HG03575 (cell line): ENCODE data around the gene ABHD5.

ENCODE experiments used
- ATAC-seq: cut with Tn5 transposase; IDR thresholded peaks from one replicate; pipeline ENCODE4 v1.9.1; 2021; ENCODE audit not compliant: unreplicated experiment, insufficient number of reproducible peaks, low FRiP score; ENCODE audit errors: extremely low read depth

The ABHD5 gene

DNA sequence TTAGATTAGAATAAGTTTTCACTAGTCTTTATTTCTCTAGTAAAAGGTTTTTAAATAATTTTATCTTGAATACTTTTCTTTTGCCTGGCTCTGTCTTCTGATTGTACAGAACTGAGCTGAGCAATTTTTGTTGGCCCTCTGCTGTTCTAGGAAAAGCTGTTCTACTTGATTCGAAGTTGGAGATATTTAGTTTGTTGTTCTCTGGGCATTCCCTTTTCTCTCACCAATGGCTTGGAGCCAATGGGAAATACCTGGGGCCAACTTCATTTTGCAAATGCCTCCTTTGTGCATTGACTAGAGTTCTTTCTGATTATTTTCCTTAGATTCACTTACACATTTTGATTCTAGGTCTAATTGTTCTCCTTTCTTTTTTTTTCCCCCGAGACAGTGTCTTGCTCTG is 16.5 kb downstream of the ABHD5 start:
- no peak for ATAC-seq

DNA sequence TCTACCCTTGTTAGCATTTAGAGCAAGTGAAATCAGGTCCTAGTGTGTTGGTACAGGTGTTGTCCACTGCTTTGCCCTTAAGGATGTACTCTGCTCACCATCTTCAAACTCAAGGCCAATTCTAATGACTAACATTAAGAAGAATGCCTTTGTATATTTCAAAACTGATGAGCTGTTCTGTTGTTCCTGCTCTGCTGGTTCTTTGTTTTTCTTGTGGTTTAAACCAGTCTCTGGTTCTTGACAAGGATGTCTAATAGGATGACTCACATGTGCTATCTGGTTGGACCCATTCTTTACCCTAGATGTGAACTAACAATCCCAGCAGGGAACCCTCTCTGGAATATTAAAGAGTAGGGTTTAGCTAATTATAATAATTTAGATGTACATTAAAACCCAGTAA is 17.3 kb downstream of the ABHD5 start:
- no peak for ATAC-seq

DNA sequence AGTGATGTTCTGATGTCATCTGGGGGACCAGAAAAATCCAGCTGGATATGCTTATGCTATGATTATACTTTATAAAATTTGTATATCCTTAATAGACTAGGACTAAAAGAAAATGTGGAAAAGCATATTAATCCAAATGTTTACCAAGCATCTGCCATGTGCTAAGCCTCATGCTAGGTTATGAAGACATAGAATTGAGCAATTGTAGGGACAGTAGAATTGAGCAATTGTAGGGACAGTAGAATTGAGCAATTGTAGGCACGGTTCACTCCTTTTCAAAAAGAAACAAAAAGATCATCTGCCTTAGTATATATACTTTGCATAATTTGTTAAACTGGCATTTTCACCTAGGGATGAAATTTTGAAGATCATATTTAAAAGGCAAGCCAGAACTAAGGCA is 18.3 kb downstream of the ABHD5 start:
- no peak for ATAC-seq

DNA sequence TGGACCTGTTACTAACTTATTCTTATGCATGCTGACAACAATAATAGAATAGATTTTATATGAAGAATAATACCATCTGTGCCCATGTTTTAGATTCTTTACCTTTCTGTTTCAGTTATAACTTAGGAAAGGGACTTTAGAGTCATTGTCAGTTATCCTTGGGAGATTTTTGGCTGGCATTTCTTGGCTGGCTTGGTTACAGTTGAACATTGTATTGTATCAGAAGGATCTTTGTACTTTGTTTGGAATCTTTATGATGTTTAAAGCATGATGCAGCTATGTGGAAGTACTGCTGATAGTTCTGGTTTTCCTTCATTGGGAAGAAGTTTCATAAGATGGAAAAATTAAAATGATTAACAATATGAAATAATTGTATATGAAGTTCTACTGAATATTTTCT is 19.9 kb downstream of the ABHD5 start:
- ATAC-seq = no peak

DNA sequence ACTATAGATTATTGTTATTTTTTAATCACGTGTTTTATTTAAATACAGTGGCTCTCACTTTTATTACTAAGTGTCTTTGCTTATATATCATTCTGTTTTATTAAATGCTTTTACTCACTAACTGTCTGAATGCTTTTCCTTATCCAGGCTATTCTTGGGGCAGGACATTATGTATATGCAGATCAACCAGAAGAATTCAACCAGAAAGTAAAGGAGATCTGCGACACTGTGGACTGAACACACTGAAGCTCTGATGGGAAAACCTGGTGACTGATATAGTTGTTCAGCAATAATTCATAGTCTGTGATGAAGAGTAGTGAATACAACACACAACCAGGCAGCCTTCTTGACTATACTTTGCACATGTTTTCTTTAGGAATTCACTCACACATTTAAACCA is 27.6 kb downstream of the ABHD5 start:
- ATAC-seq = no peak

DNA sequence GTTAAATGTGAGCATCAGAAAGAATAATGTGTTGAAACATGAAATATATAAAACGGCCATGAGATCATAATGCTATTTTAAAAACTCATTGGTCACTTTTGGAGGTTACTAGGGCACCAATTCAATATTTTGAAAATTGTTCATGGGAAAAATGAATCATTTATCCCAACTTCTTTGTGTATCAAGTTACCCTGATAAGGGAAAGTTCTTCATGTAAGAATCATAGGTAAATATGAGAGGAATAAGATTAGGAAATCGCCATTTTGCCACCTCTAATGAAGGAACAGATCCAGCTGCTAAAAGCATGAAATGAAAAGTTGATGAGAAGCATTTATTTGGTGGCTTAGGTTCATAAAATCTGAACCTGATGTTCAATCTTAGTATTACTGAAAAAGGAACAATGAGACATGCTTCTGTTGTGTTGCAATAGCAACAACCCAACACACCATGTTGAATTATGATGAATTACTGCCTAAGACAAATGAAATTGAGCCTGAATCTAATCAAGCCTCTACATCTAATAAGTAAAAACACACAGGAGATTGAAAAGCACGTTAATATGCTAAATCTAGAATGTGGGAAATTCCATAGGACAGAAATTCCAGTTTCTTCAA is 32.5 kb downstream of the ABHD5 start:
- no peak for ATAC-seq

DNA sequence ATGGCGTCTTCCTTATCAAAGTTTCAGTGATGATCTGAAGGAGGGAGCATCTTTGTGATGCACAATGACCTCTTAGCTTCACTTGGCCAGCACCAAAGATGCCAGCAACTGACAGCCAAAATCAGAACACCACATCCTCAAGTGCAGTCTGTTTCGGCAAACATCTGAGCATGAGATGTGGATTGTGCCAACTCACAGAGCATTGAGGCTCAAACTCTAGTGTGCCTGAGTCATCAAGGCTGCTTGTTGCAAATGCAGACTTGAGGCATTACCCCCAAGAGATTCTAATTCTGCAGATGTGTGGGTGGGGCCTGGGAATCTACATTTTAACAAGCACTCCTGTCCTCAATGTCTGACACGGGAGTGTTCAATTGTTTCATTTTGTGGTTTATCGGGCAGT is 35.8 kb downstream of the ABHD5 start:
- no peak for ATAC-seq

DNA sequence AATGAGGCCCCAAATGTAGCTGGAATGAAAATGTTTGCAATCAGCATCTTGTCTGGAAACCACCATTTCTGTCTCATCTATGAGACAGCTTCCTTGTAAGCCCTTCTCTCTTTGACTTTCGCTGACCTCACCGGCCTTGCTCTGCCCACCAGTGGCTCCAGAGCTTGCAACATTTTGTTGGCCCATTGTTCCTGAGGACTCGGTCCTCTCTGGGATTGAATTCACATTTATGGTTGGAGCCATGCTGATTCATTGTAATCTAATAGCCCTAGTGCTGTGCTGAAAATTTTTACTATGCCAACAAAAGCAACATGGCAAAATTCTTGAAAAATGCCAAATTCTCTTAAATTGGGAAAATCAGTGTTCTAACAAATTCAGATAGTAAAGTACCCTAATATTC is 37.2 kb downstream of the ABHD5 start:
- ATAC-seq = no peak

DNA sequence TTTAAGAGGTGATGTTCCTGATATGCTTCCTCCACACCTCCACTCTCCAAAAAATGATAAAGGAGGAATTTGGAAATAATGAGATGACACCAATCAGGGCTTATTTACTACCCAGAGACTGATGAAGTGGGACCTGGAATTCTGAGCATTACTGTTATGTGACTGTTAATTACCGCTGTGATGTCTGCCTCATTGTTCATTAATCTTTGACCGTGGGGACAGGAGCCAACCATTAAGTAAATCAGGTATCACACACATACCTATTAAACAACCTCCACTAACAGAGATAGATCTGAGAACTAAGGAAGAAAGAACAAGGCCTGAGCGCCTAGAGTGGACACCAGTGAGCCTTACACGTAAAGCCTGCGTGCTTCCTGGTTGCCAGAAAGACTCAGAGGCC is 37.7 kb downstream of the ABHD5 start:
- ATAC-seq = no peak

DNA sequence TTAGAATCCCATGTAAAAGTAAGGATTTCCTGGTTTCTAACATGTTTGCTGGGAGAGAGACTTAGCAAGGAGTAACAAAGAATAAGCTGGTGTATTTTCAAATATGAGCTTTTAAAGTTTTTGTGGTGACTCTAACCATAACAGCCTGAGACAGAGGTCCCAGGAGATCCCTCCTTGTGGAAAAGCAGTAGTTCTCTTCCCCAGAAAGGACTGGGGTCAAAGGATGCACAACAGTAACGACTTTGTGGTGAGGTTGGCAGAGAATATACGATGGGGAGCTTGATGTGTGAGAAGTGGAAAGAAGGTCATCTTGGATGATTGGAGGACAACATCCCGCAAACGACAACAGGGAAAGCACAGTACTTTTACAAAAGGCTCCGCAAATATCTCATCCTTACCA is 38.2 kb downstream of the ABHD5 start:
- no peak for ATAC-seq

DNA sequence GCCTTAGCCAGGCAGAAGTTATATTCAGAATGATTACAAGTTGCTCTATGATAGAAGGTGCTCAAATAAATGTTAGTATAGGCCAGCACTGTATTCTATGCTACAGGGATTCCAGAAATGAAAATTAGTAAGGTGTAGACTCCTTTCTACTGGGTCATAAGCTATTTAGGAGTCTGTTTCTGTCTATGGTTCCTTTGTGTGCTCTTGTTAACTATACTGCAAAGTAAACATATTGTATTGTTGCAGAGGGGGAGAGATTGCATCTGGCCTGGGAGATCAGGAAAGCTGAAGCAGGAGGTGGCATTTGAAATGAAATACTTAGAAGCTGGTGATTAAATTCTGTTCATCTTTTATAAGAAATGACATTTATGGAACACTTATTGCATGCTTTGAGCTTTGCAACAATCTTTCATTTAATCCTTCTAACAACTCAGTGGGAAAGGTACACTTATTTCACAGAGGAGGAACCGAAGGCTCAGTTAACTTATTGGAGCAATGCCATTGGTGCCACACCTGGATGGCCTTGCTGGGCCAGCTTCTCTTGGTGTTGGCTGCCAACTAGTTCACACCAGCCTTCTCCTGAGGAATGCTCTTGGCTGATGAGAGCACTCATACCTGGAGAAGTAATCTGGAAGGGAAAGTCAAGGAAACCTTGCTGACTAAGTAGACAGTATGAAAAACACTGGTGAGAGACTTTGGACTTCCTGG is 39.1 kb downstream of the ABHD5 start:
- no peak for ATAC-seq

DNA sequence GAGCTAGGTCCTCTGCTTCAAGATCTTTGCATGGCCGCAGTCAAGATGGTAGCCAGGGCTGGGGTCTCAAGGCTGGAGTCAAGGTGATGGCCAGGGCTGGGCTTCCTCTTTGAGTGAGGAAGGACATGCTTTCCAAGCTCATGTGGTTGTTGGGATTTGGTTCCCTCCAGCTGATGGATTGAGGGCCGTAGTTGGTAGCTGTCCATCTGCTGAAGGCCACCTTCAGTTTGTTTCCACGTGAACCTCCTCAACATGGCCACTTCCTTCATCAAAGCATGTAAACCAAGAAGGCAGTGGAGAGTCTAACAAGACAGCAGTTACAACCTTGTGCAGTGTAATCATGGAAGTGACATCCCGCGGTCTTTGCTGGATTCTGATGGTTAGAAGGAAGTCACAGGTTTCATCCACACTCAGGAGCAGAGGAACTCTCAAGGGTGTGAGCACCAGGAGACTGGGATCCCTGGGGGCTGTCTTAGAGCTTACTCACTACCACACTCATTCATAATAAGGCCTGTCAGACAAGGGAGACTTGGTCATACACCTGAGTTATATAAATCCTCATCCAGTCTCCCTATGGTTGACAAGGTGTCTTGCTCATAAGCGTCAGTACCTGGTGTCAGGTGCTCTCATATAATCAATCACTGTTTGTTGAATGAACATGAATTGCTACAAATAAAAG is 42.1 kb downstream of the ABHD5 start:
- no peak for ATAC-seq

DNA sequence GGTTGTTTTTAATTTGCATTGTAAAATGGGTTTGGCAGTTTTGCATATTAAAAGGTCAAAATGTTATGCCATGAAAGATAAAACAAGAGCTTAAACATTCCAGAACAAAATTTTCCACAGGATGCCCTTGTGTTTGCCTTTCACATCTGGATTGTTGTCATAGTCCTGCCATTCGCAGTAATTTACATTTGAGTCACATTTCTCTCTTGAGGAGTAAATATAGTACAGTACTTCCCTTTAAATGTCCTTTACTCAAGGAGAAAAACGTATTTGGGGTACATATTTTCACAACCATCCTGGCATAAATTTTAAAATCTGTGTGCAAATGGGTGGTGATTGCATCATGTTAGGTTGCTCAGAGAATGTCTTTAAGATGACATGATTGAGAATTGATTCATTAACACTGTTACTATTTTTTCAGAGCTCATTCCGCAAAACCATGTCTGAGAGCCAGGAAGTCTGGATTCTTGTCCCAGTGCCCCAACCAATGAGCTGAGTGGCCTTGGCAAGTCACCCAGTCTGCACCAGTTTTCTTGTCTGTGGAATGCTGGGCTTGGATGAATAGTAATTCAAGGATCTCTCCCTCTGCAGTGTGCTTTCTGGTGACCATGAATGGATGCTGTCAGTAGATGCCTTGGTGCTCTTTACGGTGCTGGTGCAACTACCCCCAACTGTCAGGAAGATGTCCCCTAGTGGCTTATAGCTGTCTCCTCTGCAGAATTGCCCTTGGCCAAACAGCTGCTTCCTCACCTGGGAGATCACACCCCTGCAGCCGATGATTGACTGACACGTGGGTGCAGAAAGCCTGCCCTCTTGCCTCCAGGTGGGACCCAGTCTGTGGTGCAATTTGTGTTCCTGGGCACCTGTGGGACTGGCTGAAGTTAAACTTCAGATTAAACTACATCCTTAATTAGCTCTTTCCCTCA is 43.0 kb downstream of the ABHD5 start:
- no peak for ATAC-seq

DNA sequence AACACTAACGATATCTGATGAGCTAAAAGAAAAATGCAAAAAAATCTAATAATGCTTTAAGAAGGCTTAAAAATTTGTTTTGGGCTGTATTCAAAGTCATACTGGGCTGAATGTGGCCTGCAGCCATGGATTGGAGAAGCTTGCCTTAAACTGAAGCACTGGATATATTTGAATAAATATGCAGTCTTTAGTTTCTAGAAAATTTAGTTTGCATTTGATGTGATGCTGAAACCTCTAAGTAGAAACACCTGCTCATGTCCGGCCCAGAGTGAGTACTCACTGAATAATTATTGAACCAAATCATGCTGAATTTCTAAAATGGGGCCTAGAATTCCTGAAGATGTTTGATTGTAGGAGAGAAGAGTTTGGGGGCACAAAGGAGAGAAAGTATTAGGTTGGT is 43.9 kb downstream of the ABHD5 start:
- no peak for ATAC-seq

DNA sequence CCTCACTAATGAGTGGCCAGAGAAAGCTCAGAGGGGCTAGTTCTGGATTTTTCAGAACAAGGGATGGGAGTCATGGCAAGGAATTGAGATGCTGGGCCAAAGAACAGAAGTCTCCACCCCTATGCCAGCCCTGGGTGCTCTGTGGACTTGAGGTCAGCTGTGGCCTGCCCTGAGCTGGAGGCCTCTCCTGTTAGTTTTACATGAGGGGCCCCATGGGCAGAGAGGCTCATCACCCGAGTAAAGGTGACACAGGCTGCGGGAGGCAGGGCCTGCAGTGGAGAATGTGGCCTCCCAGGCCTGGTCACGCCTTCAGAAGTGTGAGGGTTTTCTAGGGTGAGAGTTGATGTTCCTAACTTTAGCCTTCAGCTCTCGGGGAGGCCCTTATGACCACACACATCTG is 44.9 kb downstream of the ABHD5 start:
- ATAC-seq = no peak

DNA sequence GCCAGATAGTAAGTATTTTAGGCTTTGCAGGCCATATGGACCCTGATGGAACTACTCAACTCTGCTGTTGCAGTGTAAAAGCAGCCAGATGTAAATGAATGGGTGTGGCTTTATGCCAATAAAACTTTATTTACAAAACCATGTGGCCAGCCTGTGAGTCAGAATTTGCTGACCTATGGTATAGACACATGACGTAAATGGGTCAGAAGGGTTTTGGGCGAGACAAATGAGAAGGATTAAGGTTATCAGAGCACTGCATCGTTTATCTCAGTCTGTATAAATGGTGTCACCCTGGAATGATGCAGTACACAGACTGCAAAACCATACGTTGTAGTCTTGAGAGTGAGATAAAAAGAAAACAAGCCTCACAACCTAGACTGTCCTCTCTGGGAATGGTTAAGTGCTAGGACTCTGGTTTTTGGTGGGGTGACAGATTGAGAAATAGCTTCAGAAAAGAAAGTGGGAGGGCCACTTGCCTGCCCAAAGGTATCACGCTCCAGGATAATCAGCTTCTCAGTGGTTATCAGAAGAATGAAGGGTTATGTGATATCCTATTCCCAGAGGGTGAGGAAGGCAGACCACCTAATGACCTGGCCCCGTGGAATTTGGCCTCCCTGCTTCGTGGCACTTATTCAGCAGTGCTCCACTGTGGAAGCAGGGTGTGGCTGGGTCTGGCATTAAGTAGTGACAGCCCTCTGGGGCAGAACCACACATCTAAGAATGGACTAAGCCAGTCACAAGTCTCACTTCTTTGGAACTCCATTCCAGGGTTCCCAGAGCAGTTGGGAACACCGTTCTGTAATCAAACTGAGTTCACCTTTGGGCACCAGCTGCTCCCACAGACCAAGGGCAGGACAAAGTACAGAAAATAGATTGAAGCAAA is 46.1 kb downstream of the ABHD5 start:
- no peak for ATAC-seq

DNA sequence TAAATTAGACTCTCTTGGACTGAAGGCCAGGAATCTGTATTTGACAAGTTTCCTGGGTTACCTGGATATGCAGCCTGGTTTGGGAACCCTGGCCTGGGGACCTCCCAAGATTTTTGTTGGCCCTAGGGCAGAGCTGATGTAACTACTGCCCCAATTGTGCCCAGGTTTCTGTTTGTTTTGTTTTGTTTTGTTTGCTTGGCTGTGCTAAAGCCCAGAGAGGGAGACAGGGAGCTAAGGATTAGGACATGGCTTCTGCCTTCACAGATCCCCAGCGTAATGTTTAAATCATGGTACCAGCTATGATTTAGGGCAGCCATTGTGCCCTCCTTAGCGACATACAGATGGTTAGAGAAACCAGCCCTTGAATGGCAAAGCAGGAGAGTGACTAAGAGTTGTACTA is 47.6 kb downstream of the ABHD5 start:
- no peak for ATAC-seq

DNA sequence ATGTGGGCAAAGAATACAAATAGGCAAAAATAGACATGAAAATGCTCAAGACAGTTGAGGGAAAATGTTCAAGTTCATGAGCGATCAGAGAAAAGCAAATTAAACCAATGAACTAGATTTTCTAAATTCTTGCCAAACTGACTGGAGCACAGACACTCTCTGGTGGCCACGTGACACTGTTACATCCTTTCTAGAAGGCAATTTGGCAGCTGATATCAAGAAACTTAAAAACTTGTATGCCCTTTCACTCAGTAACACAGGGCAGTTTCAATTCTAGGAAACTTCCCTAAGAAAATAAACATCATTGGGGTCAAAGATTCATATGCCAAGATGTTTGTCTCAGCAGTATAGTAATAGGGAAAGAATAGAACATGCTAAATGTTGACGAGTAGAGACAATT is 52.2 kb downstream of the ABHD5 start:
- no peak for ATAC-seq

DNA sequence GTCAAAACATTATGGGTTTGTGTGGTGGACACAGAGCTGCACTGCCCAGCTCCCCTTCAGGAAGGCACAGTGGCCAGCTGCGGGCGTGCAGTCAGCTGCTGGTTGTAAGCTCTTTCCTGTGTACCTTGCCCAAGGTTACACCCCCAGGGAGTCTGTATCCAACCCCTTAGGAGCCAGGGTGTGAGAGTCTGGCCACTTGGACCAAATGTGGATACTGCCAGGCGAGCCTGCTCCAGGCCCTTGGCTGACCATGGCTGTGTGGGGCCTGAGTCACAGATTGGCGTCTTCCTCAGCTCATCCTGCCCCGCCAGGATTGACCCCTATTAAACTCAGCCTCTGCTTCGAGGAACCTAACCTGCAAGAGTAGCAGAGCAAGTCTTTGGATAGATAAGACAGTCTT is 56.9 kb downstream of the ABHD5 start:
- no peak for ATAC-seq
